GM21381 (cell line): ENCODE measurements around the gene EOGT.

ENCODE experiments used
- ATAC-seq: cut with Tn5 transposase; IDR thresholded peaks from one replicate; pipeline ENCODE4 v1.9.1; 2021; ENCODE audit warnings: mild to moderate bottlenecking, moderate library complexity; ENCODE audit not compliant: unreplicated experiment

Gene EOGT

DNA sequence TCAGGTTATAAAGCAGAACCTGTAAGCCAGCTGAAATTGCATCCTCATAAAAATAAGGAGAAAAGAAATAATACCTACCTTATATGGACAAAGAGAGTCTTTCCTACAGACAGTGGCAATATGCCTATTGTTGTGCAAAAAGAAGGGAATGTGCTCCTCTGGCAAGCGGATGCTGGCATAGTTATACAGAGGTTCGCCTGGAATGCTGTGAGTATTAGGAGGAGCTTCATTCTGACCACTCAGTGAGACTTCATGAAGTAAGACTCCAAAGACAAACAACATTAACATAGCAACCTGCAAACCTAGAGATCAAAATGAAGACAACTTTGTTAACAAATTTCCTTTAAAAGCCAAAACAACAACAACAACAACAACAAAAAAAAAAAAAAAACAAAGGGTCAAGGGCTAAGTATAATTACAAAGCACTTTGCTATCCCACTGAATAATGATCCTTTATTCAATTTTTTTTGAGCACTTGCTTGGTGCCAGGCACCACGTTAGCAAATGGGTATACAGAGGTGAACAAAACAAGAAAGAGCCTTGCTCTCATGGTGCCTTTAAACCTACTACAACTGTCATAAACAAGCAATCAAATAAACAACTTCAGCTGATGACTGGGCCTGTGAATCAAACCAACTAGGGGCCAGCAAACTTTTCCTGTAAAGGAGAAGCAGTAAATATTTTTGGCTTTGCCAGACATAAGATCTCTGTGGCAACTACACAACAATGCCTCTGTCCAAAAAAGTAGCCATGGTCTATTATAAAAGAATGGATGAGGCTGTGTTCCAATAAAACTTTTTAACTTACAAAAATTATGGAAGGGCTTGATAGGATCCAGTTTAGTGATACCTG is 3.7 kb downstream of the EOGT start:
- ATAC-seq = no peak

DNA sequence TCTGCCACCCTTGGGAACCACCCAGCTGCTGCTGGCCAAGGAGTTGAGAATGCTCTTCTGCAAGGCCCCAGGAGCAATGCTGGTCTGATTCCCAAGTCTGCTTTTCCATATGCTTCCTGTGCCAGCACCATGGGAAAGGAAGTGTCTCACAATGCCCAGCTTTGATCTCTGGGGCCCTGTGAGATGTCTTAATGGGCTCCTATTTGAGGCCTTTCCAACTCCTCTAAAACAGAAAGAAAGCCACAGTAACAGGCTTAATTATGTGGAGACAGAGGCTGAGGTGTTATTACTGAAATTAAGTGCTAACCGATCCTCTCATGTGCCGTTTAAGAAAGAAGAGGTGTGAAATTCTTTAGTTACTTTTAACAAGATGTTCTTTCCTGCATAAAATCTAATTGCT is 4.5 kb downstream of the EOGT start:
- ATAC-seq = no peak

DNA sequence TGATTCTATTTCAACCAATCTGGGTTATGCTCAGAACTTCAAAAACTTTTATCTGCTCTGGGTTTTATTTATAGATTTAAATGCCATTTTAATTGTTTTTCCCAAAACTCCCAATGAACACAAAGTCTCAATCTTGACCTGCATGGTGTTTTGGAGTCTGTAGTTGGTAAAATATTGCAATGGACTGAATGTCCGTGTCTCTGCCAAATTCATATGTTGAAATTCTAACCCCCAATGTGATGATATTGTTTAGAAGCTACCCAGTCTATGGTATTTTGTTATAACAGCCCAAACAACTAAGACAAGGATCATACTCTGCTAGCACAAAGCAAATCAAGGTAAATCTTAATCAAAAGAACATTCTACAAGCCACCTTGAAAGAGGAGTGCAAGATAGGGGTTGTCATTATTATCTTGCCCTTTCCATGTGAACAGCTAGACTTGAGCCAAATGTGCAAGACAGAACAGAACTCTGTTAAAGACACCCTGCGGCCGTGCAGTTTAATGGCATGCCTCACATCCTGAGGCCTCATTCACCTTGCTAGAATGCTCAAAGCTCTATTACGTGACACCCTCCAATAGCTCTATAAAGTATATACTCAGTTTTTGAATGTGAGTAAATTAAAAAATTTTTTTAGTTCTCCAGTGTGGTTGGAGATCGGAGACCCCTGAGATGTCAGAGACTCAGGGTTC is 7.5 kb downstream of the EOGT start:
- ATAC-seq = no peak

DNA sequence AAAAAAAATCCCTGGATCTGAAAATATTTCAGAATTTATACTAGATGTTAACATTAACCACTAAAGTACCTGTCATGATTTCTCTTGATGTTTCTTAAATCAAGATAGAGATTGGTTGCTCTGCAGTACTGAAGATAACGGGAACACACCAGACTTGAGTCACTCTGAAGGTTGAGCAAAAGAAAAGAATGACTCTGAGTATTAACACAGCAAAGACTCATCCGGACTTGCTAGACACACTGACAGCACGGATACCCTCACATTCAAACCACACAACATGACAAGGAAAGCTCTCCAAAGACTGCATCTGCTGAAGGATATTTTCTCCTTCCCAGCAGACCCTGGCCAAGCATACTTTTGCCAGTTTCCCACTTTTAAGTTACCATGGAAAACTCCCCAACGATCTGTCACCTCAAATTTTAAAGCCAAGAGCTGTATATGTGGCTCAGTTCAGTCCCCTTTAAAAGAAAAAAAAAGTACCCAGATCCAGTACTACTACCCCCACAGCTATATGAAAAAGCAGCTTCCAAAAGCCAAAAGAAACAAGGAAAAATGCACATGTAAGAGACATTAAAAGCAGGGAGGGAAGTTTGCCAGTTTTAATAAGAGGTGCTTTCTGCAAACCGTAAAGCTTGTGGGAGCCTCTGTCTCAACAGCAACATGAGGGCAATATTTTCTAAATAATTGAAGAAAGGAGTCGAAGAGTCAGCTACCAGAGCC is 8.3 kb downstream of the EOGT start:
- ATAC-seq = no peak

DNA sequence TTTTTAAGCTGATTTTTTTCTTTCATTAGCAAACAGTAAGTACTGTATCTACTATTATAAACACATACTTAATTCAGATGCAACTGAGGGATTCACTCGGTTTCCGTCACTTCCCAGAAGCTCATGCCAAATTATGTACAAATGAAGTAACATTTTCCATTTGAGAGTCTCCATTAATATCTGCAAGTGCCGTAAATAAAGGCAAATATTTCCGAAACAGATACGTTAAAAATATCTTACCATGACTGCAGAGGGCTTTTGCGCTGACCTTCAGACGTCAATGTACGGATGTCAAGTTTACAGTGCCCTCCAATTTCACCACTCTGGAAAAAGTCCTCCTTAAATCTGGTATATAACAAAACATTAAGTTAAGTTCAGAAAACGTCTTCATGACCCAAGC is 9.3 kb downstream of the EOGT start:
- no peak for ATAC-seq

DNA sequence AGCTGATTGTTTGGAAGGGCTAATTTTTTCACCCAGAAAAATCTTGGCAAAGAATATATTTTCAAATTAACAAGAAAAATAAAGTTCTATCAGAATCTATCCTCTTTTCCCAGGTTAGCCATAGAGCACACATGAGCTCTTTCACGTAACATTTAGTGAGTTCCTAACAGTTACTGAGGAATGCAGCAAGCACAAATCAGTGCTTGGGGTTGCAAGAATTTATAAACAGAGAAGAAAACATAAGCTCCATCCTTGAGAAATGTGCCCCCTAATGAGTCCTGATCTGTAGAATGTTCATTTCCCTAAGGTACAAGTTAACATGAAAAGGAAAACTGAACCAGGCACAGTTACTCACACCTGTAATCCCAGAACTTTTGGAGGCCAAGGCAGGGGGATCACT is 13.9 kb downstream of the EOGT start:
- no peak for ATAC-seq

DNA sequence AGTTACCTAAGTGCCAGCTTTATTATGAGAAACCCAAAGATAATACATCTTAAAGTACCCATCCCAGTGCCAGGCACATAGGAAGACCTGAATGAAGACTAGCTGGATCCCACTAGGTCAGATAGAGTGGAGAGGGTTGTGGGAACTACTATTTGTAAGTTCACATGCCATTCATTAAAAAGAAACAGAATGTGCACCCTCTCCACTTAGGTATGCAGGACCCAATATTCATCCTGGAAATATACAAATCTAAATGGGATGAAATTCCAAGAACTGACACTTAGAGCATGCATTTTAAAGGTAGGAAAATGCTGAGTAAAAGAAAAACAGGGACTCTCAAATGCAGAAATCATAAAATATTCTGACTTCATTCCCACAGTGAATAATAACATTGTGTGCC is 14.3 kb downstream of the EOGT start:
- no peak for ATAC-seq

DNA sequence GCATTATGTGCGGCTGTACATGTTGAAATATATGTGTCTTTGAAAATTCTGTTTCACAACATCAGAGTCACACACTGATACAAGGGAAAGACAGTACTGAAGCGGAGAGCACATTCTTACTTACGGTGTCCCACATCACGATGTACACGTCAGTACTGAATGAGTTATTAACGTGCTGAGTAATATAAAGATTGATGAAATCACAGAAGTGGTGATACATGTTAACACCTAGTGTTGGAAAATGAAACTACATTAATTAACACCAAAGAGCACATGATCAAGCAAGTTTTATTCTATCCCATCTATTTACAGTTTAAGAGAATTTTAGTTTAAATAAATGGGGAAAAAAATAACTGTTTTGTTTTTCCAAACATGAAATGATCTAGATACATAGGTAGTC is 15.6 kb downstream of the EOGT start:
- ATAC-seq = peak; percentile 62

DNA sequence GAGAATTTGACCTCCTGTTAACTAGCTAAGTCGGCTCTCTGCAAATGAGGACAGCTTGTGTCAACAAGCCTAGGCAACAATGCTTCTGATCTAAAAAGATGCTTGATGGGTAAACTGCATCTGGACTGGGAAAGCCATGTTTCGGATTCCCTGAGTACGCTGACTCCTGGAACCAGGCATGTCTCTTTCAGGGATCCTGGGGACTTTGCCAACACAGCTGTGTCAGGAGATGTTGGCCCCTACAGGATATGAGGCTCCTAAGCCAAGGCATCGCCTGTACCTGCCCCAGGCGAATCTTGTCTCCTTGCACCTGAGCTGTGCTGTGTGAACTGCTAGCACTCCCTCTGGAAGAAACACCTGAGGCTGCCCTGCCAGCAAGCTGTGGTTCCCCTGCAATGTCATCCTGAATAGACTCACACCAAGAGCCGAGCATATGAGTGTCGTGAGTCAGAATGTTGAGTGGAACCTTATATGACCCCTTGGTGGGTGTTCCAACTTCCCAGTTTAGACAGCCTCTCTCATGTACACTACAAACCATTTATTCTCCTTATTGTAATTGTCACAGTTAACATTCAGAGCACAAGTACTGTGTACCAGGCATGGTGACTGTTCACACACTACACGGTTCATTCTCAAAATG is 17.0 kb downstream of the EOGT start:
- no peak for ATAC-seq

DNA sequence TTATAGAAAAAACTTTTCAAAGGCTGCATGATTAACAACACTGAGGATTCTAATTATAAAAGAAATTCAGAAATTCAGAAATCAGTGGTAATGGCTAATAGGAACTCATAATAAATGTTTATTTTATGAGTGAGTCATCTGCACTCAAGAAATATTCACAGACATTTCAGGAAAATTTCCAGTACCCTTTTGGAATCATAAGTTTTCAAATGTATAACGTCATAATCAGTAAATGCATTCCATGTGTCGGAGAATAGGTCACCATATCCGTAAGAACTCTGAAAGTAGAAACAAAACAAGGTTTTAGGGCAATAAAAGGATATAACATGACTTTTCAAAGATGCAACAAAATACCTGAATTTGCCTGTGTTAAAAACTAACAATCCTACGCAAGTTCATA is 24.7 kb downstream of the EOGT start:
- ATAC-seq = no peak

DNA sequence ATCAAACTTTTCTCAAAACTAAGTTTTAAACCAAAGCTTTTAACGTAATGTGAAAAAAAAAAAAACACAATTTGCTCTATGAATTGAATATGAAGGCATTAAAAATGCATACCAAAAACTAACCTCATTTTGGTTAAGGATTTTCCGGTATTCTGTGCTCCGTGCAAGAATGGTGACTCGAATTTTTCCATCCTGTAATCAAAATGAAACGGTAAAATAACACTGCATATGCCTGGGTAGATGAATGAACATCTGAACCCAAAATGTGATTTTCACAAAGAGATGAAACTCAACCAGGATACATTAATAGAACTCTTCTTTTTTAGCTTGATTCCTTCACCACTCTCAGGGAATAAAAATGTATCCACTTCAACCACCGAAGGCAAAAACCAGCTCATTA is 26.2 kb downstream of the EOGT start:
- no peak for ATAC-seq

DNA sequence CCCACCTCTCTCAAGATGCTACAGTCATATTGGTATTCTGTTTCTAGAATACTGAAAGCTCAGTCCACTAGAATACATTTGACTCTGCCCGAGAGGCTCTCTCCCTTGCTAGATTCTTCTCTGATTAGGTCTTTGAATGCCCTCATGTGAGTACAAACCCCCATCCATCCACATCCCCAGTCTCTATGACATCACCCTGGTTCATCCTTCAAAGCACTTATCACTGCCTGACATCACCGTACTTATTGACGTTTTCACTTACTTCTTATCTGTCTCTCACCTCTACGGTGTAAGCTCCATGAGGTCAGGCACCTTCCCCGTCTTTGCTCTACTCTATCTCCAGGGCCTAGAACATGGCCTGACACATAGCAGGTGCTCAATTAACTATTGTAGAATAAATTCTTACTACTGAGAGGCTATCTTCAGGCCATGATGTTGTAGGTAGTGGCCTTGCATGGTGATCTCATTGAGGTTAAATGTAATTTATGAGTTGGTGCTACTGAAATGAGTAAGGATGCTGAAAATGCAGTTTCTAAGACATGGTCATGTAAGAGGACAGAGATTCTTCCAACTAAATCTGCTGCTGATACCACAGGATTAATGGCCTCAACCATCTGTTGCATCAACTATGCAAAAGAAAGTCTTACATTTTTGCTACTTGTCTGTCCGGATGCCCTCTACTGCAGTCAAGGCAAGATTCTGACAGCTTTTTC is 26.8 kb downstream of the EOGT start:
- no peak for ATAC-seq

DNA sequence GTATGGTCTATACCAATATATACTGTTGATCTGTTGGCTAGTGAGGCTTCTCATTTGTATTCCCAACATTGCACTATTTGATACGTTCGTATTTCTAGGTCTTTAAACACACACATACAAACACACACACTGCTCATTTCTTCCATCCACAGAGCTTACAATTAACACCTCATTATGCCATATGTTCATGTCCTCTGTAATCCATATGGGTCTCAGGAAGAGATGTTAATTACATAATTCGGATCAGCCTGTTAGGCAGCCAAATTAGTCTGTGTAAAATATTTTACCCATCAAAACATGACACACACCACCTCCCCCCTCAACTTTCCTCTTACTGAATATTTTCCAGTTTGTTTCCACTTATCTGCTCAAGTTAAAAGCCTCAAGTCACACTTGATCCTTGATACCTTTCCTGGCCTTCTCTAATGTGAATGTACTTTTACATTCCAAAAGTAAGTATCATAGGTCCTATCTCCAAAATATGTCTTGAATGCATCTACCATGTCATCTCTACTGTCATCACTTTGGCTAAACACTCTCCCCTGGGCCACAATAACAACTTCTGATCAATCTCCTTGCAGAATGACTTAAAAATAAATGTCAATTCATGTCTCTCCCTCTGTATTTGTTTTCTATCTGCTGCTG is 28.2 kb downstream of the EOGT start:
- ATAC-seq = no peak

DNA sequence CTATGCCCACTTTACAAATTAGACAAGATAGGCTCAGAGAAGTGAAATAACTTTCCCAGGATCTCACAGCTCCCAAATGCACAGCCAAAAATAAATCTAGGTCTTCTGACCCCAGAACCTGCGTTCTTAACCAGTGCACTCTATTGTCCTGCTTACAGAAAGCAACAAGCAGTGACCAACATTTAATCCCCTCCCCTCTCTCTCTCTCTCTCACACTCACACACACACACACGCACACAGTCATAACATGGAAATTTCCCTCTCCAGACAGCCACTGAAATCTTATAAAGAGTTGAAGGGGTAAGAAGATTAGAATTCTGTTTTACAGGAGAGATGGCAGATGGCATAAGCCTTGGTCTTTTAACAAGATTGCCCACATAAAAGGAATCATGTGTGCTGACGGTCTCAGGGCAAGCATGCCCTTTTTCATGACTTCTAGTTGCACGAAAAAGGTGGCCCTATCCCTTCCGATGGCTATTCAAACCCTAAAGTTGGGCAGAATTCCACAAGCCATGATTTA is 29.4 kb downstream of the EOGT start:
- no peak for ATAC-seq

DNA sequence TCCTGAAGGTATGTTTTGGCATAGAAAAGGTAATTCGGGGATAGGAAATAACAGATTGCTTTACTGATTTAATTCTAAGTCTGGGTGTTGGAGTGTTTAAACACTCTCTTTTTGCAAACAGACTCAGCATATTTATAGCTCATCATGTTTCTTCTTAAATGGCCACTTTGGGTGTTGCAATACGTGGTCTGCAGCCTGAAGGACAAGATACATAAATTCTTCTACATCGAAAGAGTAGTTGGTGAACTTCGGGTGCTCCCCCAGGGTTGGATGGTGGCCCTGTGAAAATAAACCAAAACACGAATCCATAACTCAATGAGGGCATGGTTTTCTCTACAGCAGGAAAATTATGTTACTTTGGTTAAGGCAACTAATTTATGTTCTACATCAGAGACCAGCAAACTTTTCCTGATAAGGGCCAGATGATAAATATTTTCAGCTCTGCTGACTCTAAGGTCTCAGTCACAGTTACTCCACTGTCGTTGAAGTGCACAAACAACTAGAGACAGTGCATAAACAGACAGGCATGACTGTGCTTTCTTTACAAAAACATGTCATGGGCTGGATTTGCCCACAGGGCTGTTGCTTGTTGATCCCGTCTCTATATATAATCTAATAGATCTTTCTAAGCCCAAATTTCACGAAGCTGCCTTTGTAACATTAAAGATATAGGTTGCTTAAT is 35.9 kb downstream of the EOGT start:
- ATAC-seq = no peak

DNA sequence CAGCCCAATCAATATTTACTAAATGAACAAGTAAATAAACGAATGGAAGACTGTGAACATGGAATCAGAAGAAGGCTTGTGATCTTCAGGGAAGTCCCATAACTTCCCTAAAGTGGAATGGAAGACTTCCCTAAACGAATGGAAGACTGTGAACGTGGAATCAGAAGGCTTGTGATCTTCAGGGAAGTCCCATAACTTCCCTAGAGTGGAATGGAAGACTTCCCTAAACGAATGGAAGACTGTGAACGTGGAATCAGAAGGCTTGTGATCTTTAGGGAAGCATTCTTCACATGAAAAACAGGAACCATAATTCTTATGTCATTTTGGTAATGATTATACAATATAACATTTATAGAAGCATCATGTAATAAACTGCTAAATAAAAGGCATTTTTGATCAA is 38.8 kb downstream of the EOGT start:
- ATAC-seq = no peak

DNA sequence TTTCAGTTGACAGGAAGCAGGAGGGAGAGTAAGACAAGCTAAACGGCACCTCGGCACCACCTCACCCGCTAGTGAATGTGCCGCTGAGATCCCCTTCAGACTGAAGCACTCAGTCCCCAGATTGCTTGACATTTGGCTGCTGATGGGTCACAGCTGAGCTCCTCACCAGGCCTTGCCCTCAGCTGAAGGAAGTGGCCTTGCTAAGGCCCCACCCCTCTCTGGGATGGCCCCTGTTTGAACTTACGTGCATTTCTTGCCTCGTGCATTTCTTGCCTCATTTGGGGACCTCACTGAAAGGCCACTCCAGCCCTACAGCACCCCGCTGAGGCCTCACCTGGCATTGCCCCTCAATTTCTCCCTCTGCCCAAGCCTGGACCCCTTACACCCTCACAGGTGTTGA is 39.8 kb downstream of the EOGT start:
- ATAC-seq = no peak

DNA sequence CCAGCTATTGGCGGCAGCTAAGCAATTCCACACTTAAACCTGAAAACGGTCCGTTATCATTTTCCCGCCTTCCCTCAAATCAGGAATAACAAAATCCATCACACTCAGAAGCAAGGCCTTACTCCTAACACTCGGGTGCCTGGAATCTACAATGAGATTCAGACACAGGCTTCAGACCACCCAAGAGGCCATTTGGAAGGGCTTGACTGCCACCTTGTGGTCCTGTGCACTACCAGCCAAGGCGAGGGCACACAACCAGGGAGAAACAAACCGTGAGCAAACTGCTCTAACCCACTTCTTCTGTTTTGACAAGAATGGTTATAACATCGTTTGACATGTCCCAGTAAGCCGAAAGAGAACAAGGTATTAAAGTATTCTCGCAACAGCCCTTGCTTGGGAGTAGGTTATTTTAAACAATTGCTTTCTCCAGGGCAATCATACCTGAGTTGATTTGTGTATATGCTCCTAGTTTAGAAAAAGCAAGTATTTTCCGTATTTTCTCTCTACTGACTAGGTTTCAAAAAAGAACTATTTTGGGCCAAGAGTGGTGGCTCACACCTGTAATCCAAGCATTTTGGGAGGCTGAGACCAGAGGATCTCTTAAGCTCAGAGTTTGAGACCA is 41.0 kb downstream of the EOGT start:
- ATAC-seq = peak; percentile 83

DNA sequence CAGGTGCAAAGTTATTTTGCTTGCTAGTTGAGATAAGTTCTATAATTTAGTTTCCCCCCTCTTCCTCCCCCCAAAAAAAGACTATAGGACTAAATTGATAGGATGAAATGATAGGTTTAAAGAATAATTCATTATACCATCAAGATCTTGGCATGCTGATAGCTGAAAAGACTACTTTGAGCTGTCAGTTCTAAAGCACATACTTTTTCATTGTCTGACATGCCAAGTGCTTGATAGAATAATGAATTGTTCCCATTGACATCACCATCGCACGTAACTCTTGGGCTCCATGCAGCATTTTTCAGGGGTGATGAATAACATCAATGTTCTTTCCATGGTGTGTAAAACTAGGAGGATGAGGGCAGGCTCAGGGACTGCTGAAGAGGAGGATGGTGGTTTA is 48.8 kb downstream of the EOGT start:
- no peak for ATAC-seq
